GM21786 (cell line): ENCODE results near the gene FNBP1L.
A peak's percentile ranks its signal among the peaks of the same experiment; 100 is the strongest.
"Not testable (repeated sequence)": the region's sequence is repeated elsewhere in the genome, so short reads cannot be mapped to it uniquely, and the experiment has no call there.

ENCODE experiments used
- ATAC-seq: cut with Tn5 transposase; IDR thresholded peaks from one replicate; pipeline ENCODE4 v1.9.1; 2021; ENCODE audit not compliant: unreplicated experiment

FNBP1L gene

GRCh38 chr1:93591291-93591675 lies 143.4 kb downstream of the FNBP1L start:
- ATAC-seq: not testable (repeated sequence)

DNA sequence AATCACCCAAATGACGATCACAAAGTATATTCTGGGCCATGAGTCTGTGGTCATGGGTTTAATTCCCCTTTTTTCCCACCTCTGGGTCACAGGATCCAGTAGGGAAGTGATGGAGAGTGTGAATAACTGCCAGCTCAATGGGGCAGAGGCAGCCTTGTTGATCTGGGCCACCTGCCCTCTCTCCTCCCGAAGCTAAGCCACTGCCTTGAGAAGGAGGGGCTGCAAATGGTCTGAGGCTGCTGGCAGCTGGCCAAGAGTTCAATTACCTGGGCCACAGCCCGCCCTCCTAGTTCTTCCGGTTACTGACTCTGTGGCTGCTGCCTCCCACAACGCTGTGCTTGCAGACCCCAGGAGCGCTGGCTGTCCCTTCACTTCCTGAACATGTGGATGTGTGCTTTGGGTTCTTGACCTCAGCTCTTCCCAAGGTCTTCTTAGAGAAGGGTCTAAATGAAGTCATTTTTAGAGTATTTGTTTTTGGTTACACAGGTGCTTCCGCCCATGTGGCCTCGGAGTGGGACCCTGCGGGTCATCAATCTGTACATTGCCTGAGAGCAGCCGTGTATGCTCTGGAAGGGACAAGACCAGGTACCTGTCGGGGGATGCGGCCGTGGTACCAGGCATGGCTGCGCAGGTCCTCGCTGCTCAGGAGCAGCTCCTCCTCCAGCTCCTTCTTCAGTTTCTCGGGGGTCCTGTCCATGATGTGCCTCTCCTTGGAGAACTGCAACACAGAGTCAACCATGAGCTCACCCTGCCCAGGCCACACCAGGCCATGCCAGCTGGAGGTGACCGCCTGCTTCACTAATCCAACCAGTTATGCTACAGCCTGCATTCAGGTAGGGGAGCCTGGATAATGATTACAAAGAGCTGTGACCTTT lies 144.0 kb downstream of the FNBP1L start:
- peak; percentile 78 for ATAC-seq

- ATAC-seq: no peak
Observed at GRCh38 chr1:93592551-93592949, 144.6 kb downstream of the FNBP1L start.

DNA sequence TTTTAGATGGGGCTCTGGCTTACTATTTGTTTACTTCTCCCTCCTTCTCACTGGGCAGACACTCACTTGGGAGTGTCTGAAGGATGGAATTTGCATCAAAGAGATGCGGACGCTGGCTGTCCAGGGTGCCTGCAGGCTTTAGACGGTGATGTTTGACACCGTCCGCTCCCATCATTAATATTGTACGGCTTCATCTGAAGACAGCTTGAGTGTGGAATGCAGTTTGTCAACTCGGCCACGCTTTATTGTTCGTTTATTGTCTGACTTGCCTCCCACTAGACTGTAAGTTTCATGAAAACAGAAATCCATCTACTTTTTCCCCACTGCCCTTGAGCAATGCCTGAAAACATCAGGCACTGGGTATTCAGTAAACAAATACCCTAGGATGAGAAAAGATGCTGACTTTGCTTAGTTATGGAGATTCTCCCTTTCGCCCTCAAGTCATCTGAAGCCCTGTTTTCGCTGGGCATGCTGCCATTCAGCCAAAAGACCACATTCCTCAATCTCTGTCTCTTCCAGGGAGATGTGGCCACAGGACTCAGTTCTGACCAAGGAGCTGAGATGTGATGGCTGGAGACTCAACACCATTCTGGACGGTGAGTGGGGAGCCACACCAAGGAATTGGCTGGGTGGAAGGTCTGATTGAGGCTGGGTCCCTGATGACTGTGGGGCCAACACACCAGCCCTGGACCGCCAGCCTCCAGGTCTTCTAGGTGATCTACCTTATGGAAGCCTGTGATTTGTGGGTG lies 146.1 kb downstream of the FNBP1L start:
- ATAC-seq: no peak

GRCh38 chr1:93594603-93594880 lies 146.6 kb downstream of the FNBP1L start:
- no peak for ATAC-seq

DNA sequence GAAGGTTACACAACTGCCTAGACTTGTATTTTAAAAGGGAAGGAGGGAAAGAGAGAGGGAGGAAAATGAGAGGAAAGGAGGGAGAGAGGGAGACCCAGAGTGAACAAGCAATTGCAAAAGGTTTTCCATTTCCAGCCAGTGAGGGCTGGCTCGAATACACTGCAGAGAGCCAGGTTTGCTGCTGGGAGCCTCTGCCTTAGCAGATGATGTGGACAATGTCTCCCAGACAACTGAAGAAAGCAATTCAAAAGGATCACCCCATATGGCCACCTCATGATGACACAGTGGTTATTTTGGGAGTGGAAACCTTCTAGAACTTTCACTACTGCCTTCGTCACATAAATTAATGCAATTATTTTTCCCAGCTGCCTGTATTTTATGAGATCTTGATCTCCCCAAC lies 147.3 kb downstream of the FNBP1L start:
- no peak for ATAC-seq

- no peak for ATAC-seq
Observed at GRCh38 chr1:93595743-93596142, 147.8 kb downstream of the FNBP1L start.

GRCh38 chr1:93596329-93597089 lies 148.6 kb downstream of the FNBP1L start:
- ATAC-seq: no peak

DNA sequence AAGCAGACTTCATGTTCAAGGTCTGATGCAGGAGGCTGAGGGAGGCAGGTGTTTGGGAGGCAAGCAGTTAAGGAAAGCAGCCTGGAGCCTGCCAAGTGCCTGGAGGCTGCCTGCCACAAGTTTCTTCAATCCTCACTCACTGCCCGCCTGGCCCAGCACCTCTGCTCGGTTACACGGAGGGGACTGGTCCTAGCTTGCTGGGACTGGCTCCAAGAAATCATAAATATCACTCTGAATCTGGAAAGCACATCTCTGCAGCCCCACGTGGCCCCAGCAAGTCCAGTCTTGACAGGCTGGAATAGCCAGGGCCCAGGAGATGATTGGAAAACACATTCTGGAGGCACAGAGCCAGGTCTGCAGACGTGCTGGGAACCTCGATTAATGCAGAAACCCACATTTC lies 149.8 kb downstream of the FNBP1L start:
- ATAC-seq: no peak

GRCh38 chr1:93598396-93598795 lies 150.5 kb downstream of the FNBP1L start:
- ATAC-seq: no peak

GRCh38 chr1:93598861-93599439 lies 151.0 kb downstream of the FNBP1L start:
- no peak for ATAC-seq

GRCh38 chr1:93599479-93599878 lies 151.6 kb downstream of the FNBP1L start:
- ATAC-seq: no peak

GRCh38 chr1:93600663-93601062 lies 152.7 kb downstream of the FNBP1L start:
- ATAC-seq: no peak

- no peak for ATAC-seq
Observed at GRCh38 chr1:93601686-93602085, 153.8 kb downstream of the FNBP1L start.

DNA sequence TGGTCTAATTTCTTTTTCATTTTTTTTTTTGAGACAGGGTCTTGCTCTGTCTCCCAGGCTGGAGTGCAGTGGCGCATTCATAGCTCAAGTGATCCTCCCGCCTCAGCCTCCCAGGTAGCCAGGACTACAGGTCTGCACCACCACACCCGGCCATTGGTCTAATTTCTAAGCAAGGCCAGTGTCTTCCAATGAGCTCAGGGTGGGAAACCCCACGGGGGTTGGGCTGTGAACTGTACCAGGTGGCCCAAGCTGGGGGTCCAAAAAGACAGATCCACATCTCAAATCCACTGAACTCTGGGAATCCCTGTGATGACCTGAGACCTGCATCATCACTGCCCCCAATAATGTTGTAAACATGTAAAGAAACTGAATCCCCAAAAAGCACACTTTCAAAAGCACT lies 154.2 kb downstream of the FNBP1L start:
- no peak for ATAC-seq

DNA sequence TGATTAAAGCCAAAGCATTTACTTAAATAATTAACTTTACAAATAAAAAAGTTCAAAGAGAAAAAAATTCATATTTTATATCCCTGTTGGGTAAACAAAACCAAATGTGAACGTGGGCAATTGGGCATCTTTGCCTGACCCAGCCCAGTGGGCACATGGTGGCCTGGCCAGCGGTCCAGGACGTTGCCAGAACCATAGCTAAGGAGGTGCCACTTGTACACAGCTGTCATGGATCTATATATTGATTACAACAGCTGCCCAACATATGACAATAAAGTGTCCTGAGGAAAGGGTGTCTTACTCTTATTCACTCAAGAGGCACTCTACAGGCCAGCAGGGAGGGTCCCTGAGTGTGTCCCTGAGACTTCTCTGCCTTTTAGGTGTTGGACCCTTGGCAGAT lies 155.2 kb downstream of the FNBP1L start:
- ATAC-seq: no peak

- no peak for ATAC-seq
Observed at GRCh38 chr1:93603601-93604000, 155.7 kb downstream of the FNBP1L start.
